IPS-15b (cell line): ENCODE data around the gene NGEF.

Experiments
- H3K27me3 ChIP-seq: one replicate; pipeline ENCODE4 v1.6.1; 2013; ENCODE audit warnings: low read length; ENCODE audit not compliant: control insufficient read depth, insufficient read depth
- H3K36me3 ChIP-seq: one replicate; pipeline ENCODE4 v1.6.1; 2013; ENCODE audit warnings: low read length; ENCODE audit not compliant: control insufficient read depth, insufficient read depth
- H3K4me1 ChIP-seq: one replicate; pipeline ENCODE4 v1.6.1; 2013; ENCODE audit warnings: mild to moderate bottlenecking, low read length; ENCODE audit not compliant: control insufficient read depth, insufficient read depth
- H3K4me3 ChIP-seq: one replicate; pipeline ENCODE4 v1.5.1; 2013; ENCODE audit warnings: low read depth, low read length
- H3K9ac ChIP-seq: one replicate; pipeline ENCODE4 v1.6.1; 2013; ENCODE audit warnings: low read depth, mild to moderate bottlenecking, low read length
- H3K9me3 ChIP-seq: one replicate; pipeline ENCODE4 v1.6.1; 2013; ENCODE audit warnings: mild to moderate bottlenecking, low read length; ENCODE audit not compliant: control insufficient read depth, insufficient read depth

The NGEF gene

DNA sequence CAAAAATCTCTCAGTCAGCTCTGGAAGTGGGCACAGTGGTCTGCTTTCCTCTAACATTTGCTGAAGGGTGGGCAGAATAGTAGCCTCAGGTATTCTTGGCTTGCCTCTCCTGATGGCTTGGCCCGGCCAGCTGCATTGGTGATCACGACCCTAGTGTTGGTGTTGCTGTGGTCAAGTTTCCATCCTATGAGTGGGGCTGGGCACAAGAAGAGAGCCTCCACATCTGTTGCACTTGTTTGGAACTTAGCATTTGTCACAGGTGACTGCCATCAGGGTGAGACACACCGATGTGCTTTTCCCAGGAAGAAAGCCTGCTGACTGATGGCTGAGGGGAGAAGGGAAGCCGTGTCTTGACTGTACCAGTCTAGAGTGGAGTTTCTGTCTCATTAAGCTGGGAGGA is 176.1 kb downstream of the NGEF start:
- Histone ChIP-seq H3K4me1 (no peaks in the 10 kb centered on the region), H3K9ac (no peak overlapping the region), H3K4me3 (no peak overlapping the region), H3K36me3 (peaks cover 15% of the 10 kb centered on the region), H3K27me3 (no peaks in the 10 kb centered on the region), H3K9me3 (no peaks in the 10 kb centered on the region)

- H3K4me1 ChIP-seq, result no peaks in the 10 kb centered on the region
- no peak overlapping the region for H3K9ac ChIP-seq
- H3K27me3 ChIP-seq, result no peaks in the 10 kb centered on the region
- H3K36me3 ChIP-seq, result peaks cover 17% of the 10 kb centered on the region
- no peak overlapping the region for H3K4me3 ChIP-seq
- no peaks in the 10 kb centered on the region for H3K9me3 ChIP-seq
These were observed 177.3 kb downstream of the NGEF start for GRCh38 chr2:232835687-232836208.

DNA sequence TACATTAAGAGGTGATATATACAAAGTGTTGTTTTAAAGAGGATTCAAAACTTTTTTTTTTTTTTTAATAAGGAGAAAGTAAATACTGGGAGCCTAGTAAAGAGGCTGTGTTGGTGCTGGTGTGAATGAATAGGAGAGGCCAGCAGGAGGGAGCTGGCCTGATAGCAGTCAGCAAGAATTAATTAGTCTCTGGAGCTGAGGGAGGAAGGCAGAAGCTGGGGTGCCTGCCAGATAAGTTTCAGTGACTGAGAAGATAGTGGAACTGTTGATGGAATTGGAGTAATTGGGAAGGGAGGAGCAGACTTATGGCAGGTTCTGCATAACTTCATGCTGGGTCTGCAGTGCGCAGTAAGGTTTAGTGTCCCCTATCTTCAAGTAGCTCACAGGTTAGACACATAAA is 179.2 kb downstream of the NGEF start:
- Histone ChIP-seq H3K9ac (no peak overlapping the region), H3K9me3 (no peaks in the 10 kb centered on the region), H3K4me3 (no peak overlapping the region), H3K4me1 (no peaks in the 10 kb centered on the region), H3K27me3 (no peaks in the 10 kb centered on the region), H3K36me3 (peaks cover 18% of the 10 kb centered on the region)

DNA sequence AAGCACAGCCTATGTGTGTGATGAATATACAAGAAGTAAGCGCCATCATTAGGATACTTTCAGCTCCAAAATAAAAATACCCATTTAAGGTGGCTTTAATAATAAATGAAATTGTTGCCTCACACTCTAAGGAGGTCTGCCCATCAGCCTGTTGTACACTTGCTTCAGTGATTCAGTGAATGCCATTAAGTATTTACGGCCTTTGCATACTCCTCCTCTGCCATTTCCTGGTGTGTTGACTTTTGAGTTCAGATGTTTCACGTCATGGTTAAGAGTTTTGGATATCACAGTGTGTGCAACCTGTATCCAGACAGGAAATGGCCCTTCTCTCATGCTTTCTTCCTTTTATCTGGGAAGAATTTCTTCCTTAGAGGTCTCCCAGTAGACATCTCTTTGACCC is 181.6 kb downstream of the NGEF start:
- Histone ChIP-seq H3K9ac (no peak overlapping the region), H3K9me3 (no peaks in the 10 kb centered on the region), H3K4me3 (no peak overlapping the region), H3K36me3 (peaks cover 18% of the 10 kb centered on the region), H3K27me3 (no peaks in the 10 kb centered on the region), H3K4me1 (no peaks in the 10 kb centered on the region)

DNA sequence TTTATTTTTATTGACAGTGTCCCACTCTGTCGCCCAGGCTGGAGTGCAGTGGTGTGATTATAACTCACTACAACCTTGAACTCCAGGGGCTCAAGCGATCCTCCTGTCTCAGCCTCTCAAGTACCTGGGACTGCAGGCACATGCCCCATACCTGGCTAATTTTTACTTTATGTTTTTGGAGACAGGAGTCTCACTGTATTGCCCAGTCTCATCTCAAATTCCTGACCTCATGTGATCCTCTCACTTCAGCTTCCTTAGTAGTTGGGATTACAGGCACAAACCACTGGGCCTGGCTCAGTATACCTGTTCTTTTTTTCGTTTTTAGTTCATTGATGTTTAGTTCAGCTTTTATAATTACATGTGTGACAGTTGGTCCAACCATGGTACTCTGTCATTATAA is 183.1 kb downstream of the NGEF start:
- H3K9ac ChIP-seq, result no peak overlapping the region
- H3K4me3 ChIP-seq, result no peak overlapping the region
- H3K27me3 ChIP-seq, result no peaks in the 10 kb centered on the region
- H3K36me3 ChIP-seq, result peaks cover 22% of the 10 kb centered on the region
- H3K4me1 ChIP-seq, result no peaks in the 10 kb centered on the region
- no peaks in the 10 kb centered on the region for H3K9me3 ChIP-seq
